ENCODE results near the gene UGT1A1.

GRCh38 chr2:233821709-233822100 is 61.6 kb downstream of the UGT1A1 start:
- TF ChIP-seq CTCF (IDR thresholded peaks at IDR 0.05; ENCODE audit: low read depth, low read length, poor library complexity, severe bottlenecking): no peak
- TF ChIP-seq EZH2phosphoT487 (IDR thresholded peaks at IDR 0.05; ENCODE audit: borderline replicate concordance, low read length): no peak

Data from DOHH2 (cell line).